Measurements from ENCODE around the gene FGF7. TPM values are rescaled to one million over a fixed set of nuclear protein-coding genes. Genes with fewer than 3 reads are reported as not detected.

The FGF7 gene
- total and polyA plus RNA-seq, 2 of the 8 experiments (the other 6 are each of a cell fraction or from before 2014, with no cell fraction given) = not detected

- TF ChIP-seq CTCF (IDR thresholded peaks at IDR 0.05; ENCODE audit: control extremely low read depth in 1 of 3, insufficient read depth in 1 of 3, low read depth in 1 of 3, low read length in 3 of 3) (no peak), POLR2A (IDR thresholded peaks at IDR 0.05; ENCODE audit: control extremely low read depth in 1 of 2, low read depth in 2 of 2, low read length in 2 of 2) (no peak), JUN (IDR thresholded peaks at IDR 0.05; ENCODE audit: low read depth, low read length) (no peak)
Observed at GRCh38 chr15:49530092-49530491, 107.0 kb downstream of the FGF7 start (continued).

Other genes starting within 250 kb of the FGF7 start
- 6.5 and 7.4 TPM in 2 replicates for gene FAM227B, start 197.6 kb downstream of the FGF7 start, total RNA-seq (2021; fragmentation: NEBNext Ultra II Directional; extraction: Animal tissue kit (Norgen Biotek cat#: 25700))
- 2.0 and 4.0 TPM in 2 replicates for gene FAM227B, start 197.6 kb downstream of the FGF7 start, polyA plus RNA-seq (2011; rRNA removed)
- gene DTWD1, start 197.8 kb downstream of the FGF7 start, total RNA-seq (2021; fragmentation: NEBNext Ultra II Directional; extraction: Animal tissue kit (Norgen Biotek cat#: 25700)) = 32.0 and 32.4 TPM in 2 replicates
- gene DTWD1, start 197.8 kb downstream of the FGF7 start, polyA plus RNA-seq (2011; rRNA removed) = 4.9 and 10.4 TPM in 2 replicates

Measured in H1 (cell line).